Peyer's patch (tissue), 4 donors: ENCODE data around the gene PIP5K1C.

ENCODE experiments used
- POLR2A ChIP-seq, 2 donors: fragments of 450-650 bp; IDR thresholded peaks; one replicate each; pipeline ENCODE4 v1.5.1; 2017; ENCODE audit warnings: antibody characterized with exemption in 2 of 2, mild to moderate bottlenecking in 2 of 2, moderate library complexity in 2 of 2
- TF ChIP-seq, protein P1 (sequence below), 6 experiments: fragments of 450-650 bp in 4 of 6; fragments of 200-600 bp in 2 of 6; sonication (generic) in 1 of 6; IDR thresholded peaks; one replicate each; pipeline ENCODE4 v1.5.1; 2017 to 2019; ENCODE audit warnings: antibody characterized with exemption in 6 of 6, mild to moderate bottlenecking in 3 of 6, moderate library complexity in 1 of 6

GRCh38 chr19:3672993-3673392 lies 27.3 kb downstream of the PIP5K1C start:
- TF ChIP-seq, protein P1, sequence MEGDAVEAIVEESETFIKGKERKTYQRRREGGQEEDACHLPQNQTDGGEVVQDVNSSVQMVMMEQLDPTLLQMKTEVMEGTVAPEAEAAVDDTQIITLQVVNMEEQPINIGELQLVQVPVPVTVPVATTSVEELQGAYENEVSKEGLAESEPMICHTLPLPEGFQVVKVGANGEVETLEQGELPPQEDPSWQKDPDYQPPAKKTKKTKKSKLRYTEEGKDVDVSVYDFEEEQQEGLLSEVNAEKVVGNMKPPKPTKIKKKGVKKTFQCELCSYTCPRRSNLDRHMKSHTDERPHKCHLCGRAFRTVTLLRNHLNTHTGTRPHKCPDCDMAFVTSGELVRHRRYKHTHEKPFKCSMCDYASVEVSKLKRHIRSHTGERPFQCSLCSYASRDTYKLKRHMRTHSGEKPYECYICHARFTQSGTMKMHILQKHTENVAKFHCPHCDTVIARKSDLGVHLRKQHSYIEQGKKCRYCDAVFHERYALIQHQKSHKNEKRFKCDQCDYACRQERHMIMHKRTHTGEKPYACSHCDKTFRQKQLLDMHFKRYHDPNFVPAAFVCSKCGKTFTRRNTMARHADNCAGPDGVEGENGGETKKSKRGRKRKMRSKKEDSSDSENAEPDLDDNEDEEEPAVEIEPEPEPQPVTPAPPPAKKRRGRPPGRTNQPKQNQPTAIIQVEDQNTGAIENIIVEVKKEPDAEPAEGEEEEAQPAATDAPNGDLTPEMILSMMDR (IDR thresholded peaks at IDR 0.05): no peak
- no peak for TF ChIP-seq POLR2A (IDR thresholded peaks at IDR 0.05)
